HCT116 (cell line): ENCODE data around the gene ZC2HC1C. TPM values are rescaled to one million over a fixed set of nuclear protein-coding genes. Genes with fewer than 3 reads are reported as not detected.

Experiments
- ATAC-seq: fragments of 200-7000 bp; cut with Tn5 transposase; 2 replicates; pipeline ENCODE4 v1.9.1; 2020; ENCODE audit warnings: mild to moderate bottlenecking, moderate library complexity
- BruUV-seq: library from RNA; stranded (reverse); fragments of 400-500 nt; replicated peaks from 2 replicates; lab custom pipeline; 2021; lab: Mats Ljungman, UMichigan
- CTCF ChIA-PET: fragments of 300-600 bp; sonication (Branson Sonifier 250); formaldehyde crosslinking; loops from one replicate; lab custom pipeline; 2021; ENCODE audit warnings: antibody characterized with exemption; lab: Charles Lee
- POLR2A ChIA-PET: fragments of 300-600, 350-600 bp; sonication (Branson Sonifier 250); formaldehyde crosslinking; loops from one replicate; lab custom pipeline; 2021; ENCODE audit warnings: antibody characterized with exemption; lab: Charles Lee
- RAD21 ChIA-PET, 2 experiments: fragments of 300-600 bp; sonication (Branson Sonifier 250); formaldehyde crosslinking; loops; one replicate each; lab custom pipeline; 2023; ENCODE audit warnings: low total read pairs in 2 of 2; ENCODE audit not compliant: uncharacterized antibody in 2 of 2, unreplicated experiment in 2 of 2, low non-redundant PET in 1 of 2; lab: Charles Lee
- DNase-seq: peaks from one replicate; pipeline ENCODE4 v3.0.0-alpha.2; 2010; ENCODE audit warnings: low read depth, low spot score
- H2AFZ ChIP-seq: fragments of 200-600 bp; shearing (Covaris generic), sonication (generic); 2 replicates; pipeline ENCODE4 v1.6.1; 2017; ENCODE audit warnings: low read depth, mixed run types, mixed read lengths, antibody characterized with exemption, low read length; ENCODE audit not compliant: poor library complexity, severe bottlenecking
- H3K27ac ChIP-seq: 2 replicates; pipeline ENCODE4 v1.5.1; 2012; ENCODE audit warnings: low read depth, low read length
- H3K27me3 ChIP-seq: fragments of 200-600 bp; sonication (generic); 2 replicates; pipeline ENCODE4 v1.6.1; 2016; ENCODE audit warnings: mixed run types, low read length, mixed read lengths; ENCODE audit not compliant: insufficient read depth
- H3K36me3 ChIP-seq, 2 experiments: fragments of 200-500 bp in 1 of 2; fragments of 200-600 bp in 1 of 2; sonication (Bioruptor generic) in 1 of 2; sonication (generic) in 1 of 2; 2 replicates each; pipeline versions ENCODE4 v1.5.1 to v1.6.1; 2014 to 2016; ENCODE audit warnings: low read length in 2 of 2, inconsistent platforms in 1 of 2, mixed read lengths in 1 of 2, mixed run types in 1 of 2; ENCODE audit not compliant: insufficient read depth in 2 of 2, control insufficient read depth in 1 of 2
- H3K4me1 ChIP-seq, 2 experiments: fragments of 200-600 bp in 1 of 2; sonication (generic) in 1 of 2; 2 replicates each; pipeline versions ENCODE4 v1.5.1 to v1.6.1; 2012 to 2017; ENCODE audit warnings: low read length in 2 of 2, inconsistent platforms in 1 of 2, mild to moderate bottlenecking in 1 of 2, mixed read lengths in 1 of 2, mixed run types in 1 of 2, moderate library complexity in 1 of 2; ENCODE audit not compliant: insufficient read depth in 2 of 2, control insufficient read depth in 1 of 2
- H3K4me2 ChIP-seq: fragments of 200-600 bp; sonication (generic); 2 replicates; pipeline ENCODE4 v1.6.1; 2017; ENCODE audit warnings: mixed run types, low read length, mixed read lengths
- H3K4me3 ChIP-seq, 2 experiments: fragments of 200-600 bp in 1 of 2; sonication (generic) in 1 of 2; replicated peaks in 1 of 2; 2 replicates each; pipeline ENCODE4 v1.5.1; 2011 to 2016; ENCODE audit warnings: low read length in 2 of 2, control low read depth in 1 of 2, low read depth in 1 of 2, mild to moderate bottlenecking in 1 of 2, mixed read lengths in 1 of 2, mixed run types in 1 of 2
- H3K79me2 ChIP-seq: fragments of 200-600 bp; sonication (generic); 2 replicates; pipeline ENCODE4 v1.6.1; 2017; ENCODE audit warnings: mild to moderate bottlenecking, mixed run types, low read length, moderate library complexity, mixed read lengths; ENCODE audit not compliant: insufficient read depth
- H3K9ac ChIP-seq: fragments of 200-600 bp; sonication (generic); 2 replicates; pipeline ENCODE4 v1.6.1; 2016; ENCODE audit warnings: low read length, mixed read lengths
- H3K9me2 ChIP-seq: fragments of 200-600 bp; sonication (generic), shearing (Covaris generic); 2 replicates; pipeline ENCODE4 v1.6.1; 2017; ENCODE audit warnings: mixed run types, mild to moderate bottlenecking, moderate library complexity; ENCODE audit not compliant: insufficient read depth
- H3K9me3 ChIP-seq, 2 experiments: fragments of 200-500 bp in 1 of 2; fragments of 200-600 bp in 1 of 2; sonication (Bioruptor generic) in 1 of 2; sonication (generic) in 1 of 2; 2 replicates each; pipeline ENCODE4 v1.6.1; 2014 to 2017; ENCODE audit warnings: low read length in 2 of 2, mixed read lengths in 2 of 2, inconsistent platforms in 1 of 2, low read depth in 1 of 2, mild to moderate bottlenecking in 1 of 2, mixed run types in 1 of 2, moderate library complexity in 1 of 2; ENCODE audit not compliant: control insufficient read depth in 1 of 2, insufficient read depth in 1 of 2
- H4K20me1 ChIP-seq: fragments of 200-600 bp; sonication (generic), shearing (Covaris generic); 2 replicates; pipeline ENCODE4 v1.6.1; 2017; ENCODE audit warnings: mixed run types, mild to moderate bottlenecking, moderate library complexity; ENCODE audit not compliant: insufficient read depth
- CBX3 ChIP-seq: IDR thresholded peaks from 2 replicates; pipeline ENCODE4 v1.6.1; 2012; ENCODE audit warnings: low read depth
- CEBPB ChIP-seq: IDR thresholded peaks from 2 replicates; pipeline ENCODE4 v1.6.1; 2012; ENCODE audit warnings: low read depth
- EGR1 ChIP-seq: IDR thresholded peaks from 2 replicates; pipeline ENCODE4 v1.6.1; 2012; ENCODE audit warnings: low read depth
- ELF1 ChIP-seq: IDR thresholded peaks from 2 replicates; pipeline ENCODE4 v1.6.1; 2012; ENCODE audit warnings: low read depth, borderline replicate concordance
- EZH2phosphoT487 ChIP-seq: fragments of 200-600 bp; IDR thresholded peaks from 2 replicates; pipeline ENCODE4 v1.6.1; 2018; ENCODE audit warnings: antibody characterized with exemption, borderline replicate concordance
- FOSL1 ChIP-seq: IDR thresholded peaks from 2 replicates; pipeline ENCODE4 v1.6.1; 2012; ENCODE audit warnings: low read depth
- JUND ChIP-seq: IDR thresholded peaks from 2 replicates; pipeline ENCODE4 v1.6.1; 2012
- POLR2A ChIP-seq: IDR thresholded peaks from 2 replicates; pipeline ENCODE4 v1.7.0; 2011; ENCODE audit warnings: borderline replicate concordance; ENCODE audit not compliant: insufficient read depth, insufficient read length; ENCODE audit errors: extremely low read depth
- POLR2AphosphoS5 ChIP-seq: IDR thresholded peaks from 2 replicates; pipeline ENCODE4 v1.6.1; 2011; ENCODE audit warnings: mild to moderate bottlenecking, low read depth, low read length, moderate library complexity
- RAD21 ChIP-seq: IDR thresholded peaks from 2 replicates; pipeline ENCODE4 v1.6.1; 2012; ENCODE audit warnings: low read depth, mild to moderate bottlenecking
- REST ChIP-seq: IDR thresholded peaks from 2 replicates; pipeline ENCODE4 v1.6.1; 2012; ENCODE audit warnings: low read depth
- SIN3A ChIP-seq: IDR thresholded peaks from 2 replicates; pipeline ENCODE4 v1.6.1; 2012; ENCODE audit warnings: low read depth
- SP1 ChIP-seq: IDR thresholded peaks from 2 replicates; pipeline ENCODE4 v1.6.1; 2012; ENCODE audit warnings: low read depth
- TCF7L2 ChIP-seq: IDR thresholded peaks from 2 replicates; pipeline ENCODE4 v1.7.0; 2011; ENCODE audit warnings: borderline replicate concordance, inconsistent platforms; ENCODE audit not compliant: insufficient read depth, insufficient read length; ENCODE audit errors: extremely low read depth
- YY1 ChIP-seq: IDR thresholded peaks from 2 replicates; pipeline ENCODE4 v1.6.1; 2011; ENCODE audit warnings: low read length, low read depth, moderate library complexity, mild to moderate bottlenecking; ENCODE audit not compliant: insufficient replicate concordance; ENCODE audit errors: extremely low read depth
- ZFX ChIP-seq: fragments of 450-650 bp; IDR thresholded peaks from 2 replicates; pipeline ENCODE4 v1.6.1; 2017
- ZNF274 ChIP-seq: fragments of 200-500 bp; sonication (Bioruptor generic); IDR thresholded peaks from 2 replicates; pipeline ENCODE4 v1.6.1; 2014; ENCODE audit warnings: mild to moderate bottlenecking, low read depth, low read length, inconsistent platforms
- intact Hi-C: fragments of 100-400 bp; cut with micrococcal nuclease; formaldehyde crosslinking; loops from 2 replicates; pipeline ENCODE4 v1.10.0; 2022
- total RNA-seq: library from RNA; stranded (reverse); gene quantifications from one replicate; pipeline ENCODE4 v1.2.1, GENCODE V29; 2021; ENCODE audit not compliant: unreplicated experiment
- TF ChIP-seq, protein P1 (sequence below): IDR thresholded peaks from 2 replicates; pipeline ENCODE4 v1.6.1; 2012
- TF ChIP-seq, protein P2 (sequence below): IDR thresholded peaks from 2 replicates; pipeline ENCODE4 v1.6.1; 2011; ENCODE audit warnings: mild to moderate bottlenecking, low read length, moderate library complexity; ENCODE audit not compliant: insufficient replicate concordance; ENCODE audit errors: extremely low read depth

ZC2HC1C gene
- total RNA-seq, 1 experiment from 2014 or later: 0.98 TPM

GRCh38 chr14:75113932-75114539 is 44.6 kb downstream of the ZC2HC1C start (continued):
- TF ChIP-seq ELF1 (no peak), SIN3A (no peak), RAD21 (no peak), ZNF274 (no peak)

DNA sequence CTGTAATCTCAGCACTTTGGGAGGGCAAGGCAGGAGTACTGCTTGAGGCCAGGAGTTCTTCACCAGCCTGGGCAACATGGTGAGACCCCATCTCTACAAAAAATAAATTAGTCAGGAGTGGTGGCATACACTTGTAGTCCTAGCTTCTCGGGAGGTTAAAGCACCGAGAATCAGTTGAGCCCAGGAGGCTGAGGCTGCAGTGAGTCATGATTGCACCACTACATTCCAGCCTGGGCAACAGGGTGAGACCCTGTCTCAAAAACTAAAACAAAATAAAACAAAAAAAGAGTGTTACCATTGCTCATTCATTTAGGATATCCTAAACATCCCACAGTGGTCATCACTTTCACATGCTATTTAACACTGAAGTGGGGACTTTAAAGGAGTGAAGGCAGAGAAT is 49.6 kb downstream of the ZC2HC1C start:
- Histone ChIP-seq H3K9me2 (no peaks in the 10 kb centered on the region), H3K4me2 (no peak overlapping the region), H3K4me3 (no peak overlapping the region), H3K9me3 (no peaks in the 10 kb centered on the region), H3K27me3 (no peaks in the 10 kb centered on the region), H2AFZ (no peak overlapping the region), H3K27ac (no peak overlapping the region), H4K20me1 (no peaks in the 10 kb centered on the region), H3K79me2 (no peaks in the 10 kb centered on the region), H3K36me3 (peaks cover 25 to 26% of the 10 kb centered on the region in 2 experiments), H3K9ac (no peak overlapping the region), H3K4me1 (peaks cover 4 to 7% of the 10 kb centered on the region in 2 experiments)
- ChIA-PET RAD21 (no interaction called here), POLR2A (no interaction called here), CTCF (no interaction called here)
- no peak for TF ChIP-seq JUND
- no peak for TF ChIP-seq TCF7L2
- TF ChIP-seq, protein P1, sequence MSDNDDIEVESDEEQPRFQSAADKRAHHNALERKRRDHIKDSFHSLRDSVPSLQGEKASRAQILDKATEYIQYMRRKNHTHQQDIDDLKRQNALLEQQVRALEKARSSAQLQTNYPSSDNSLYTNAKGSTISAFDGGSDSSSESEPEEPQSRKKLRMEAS: no peak
- TF ChIP-seq ZNF274: no peak
- no peak for TF ChIP-seq FOSL1
- no peak for TF ChIP-seq EGR1
- TF ChIP-seq POLR2AphosphoS5: no peak
- TF ChIP-seq CBX3: no peak
- no peak for TF ChIP-seq YY1
- no peak for TF ChIP-seq ZFX
- no peak for TF ChIP-seq CEBPB
- TF ChIP-seq EZH2phosphoT487: no peak
- TF ChIP-seq, protein P2, sequence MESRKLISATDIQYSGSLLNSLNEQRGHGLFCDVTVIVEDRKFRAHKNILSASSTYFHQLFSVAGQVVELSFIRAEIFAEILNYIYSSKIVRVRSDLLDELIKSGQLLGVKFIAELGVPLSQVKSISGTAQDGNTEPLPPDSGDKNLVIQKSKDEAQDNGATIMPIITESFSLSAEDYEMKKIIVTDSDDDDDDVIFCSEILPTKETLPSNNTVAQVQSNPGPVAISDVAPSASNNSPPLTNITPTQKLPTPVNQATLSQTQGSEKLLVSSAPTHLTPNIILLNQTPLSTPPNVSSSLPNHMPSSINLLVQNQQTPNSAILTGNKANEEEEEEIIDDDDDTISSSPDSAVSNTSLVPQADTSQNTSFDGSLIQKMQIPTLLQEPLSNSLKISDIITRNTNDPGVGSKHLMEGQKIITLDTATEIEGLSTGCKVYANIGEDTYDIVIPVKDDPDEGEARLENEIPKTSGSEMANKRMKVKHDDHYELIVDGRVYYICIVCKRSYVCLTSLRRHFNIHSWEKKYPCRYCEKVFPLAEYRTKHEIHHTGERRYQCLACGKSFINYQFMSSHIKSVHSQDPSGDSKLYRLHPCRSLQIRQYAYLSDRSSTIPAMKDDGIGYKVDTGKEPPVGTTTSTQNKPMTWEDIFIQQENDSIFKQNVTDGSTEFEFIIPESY: no peak
- no peak for TF ChIP-seq SIN3A
- no peak for TF ChIP-seq REST
- TF ChIP-seq SP1: no peak
- no peak for TF ChIP-seq POLR2A
- DNase-seq (no peak), ATAC-seq (no peak)
- no TSS peak for BruUV-seq
- intact Hi-C loops: no loop called here
